Measurements from ENCODE around the gene LIN28A. TPM values are rescaled to one million over a fixed set of nuclear protein-coding genes. Genes with fewer than 3 reads are reported as not detected.
"Not testable (repeated sequence)": the region's sequence is repeated elsewhere in the genome, so short reads cannot be mapped to it uniquely, and the experiment has no call there.

Gene LIN28A
- total RNA-seq, 4 donors from 2014 or later, result not detected

DNA sequence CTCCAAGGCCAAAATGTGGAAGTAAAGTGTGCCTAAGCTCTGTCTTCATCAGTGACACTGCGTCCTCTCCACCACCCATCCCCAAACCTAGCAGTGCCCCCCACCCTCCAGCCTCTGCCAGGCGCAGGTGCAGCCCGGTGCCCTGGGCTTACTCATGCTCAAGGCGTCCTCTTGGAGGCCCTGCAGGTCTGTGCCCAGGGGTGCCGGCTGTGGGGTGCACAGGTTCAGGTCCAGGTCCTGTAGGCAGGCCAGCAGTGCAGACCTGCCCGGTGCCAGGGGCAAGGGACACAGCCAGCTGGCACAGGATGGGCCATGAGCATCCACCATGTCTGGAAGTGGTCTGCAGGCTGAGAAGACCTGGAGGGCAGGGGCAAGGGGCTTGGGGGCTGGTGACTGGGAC is 43.2 kb upstream of the LIN28A start:
- no peak overlapping the region for H3K4me3 ChIP-seq (ENCODE audit: low read depth, poor library complexity, severe bottlenecking)
- WGBS, 2 donors, result 94% methylated on average over 5 of the region's 6 CpGs
- TF ChIP-seq, protein P1, sequence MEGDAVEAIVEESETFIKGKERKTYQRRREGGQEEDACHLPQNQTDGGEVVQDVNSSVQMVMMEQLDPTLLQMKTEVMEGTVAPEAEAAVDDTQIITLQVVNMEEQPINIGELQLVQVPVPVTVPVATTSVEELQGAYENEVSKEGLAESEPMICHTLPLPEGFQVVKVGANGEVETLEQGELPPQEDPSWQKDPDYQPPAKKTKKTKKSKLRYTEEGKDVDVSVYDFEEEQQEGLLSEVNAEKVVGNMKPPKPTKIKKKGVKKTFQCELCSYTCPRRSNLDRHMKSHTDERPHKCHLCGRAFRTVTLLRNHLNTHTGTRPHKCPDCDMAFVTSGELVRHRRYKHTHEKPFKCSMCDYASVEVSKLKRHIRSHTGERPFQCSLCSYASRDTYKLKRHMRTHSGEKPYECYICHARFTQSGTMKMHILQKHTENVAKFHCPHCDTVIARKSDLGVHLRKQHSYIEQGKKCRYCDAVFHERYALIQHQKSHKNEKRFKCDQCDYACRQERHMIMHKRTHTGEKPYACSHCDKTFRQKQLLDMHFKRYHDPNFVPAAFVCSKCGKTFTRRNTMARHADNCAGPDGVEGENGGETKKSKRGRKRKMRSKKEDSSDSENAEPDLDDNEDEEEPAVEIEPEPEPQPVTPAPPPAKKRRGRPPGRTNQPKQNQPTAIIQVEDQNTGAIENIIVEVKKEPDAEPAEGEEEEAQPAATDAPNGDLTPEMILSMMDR (IDR thresholded peaks at IDR 0.05), result no peak
- no peak for TF ChIP-seq POLR2A (IDR thresholded peaks at IDR 0.05)
- DNase-seq (ENCODE audit: low spot score in 2 of 2), result no peak
- intact Hi-C loops (cut with DNase I; ENCODE audit: low total_unique reads), result no loop called here

DNA sequence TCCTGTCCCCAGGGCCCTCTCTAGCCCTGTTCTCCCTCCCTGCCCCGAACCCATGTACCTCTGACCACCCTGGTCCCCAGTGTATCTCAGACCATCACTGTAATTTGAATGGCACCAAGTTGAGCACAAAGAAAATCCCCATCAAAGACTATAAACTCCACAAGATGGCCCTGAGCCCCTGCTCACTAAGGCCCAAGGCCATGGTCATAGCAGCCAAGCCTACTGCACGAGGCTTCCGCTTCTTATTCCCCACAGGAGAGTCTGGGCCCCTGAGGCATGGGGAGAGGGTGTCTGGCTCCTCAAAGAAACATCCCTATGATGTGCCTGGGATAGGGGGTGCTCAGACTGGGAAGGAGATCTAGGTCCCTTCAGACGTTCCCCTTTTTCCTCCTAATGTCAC is 42.6 kb upstream of the LIN28A start:
- DNase-seq (ENCODE audit: low spot score in 2 of 2), result no peak
- TF ChIP-seq, protein P1 (IDR thresholded peaks at IDR 0.05), result no peak
- no peak for TF ChIP-seq POLR2A (IDR thresholded peaks at IDR 0.05)
- no peak overlapping the region for H3K4me3 ChIP-seq (ENCODE audit: low read depth, poor library complexity, severe bottlenecking)
- 80 to 89% methylated on average over 4 of the region's 4 CpGs for whole genome bisulfite sequencing, 2 donors
- intact Hi-C loops (cut with DNase I; ENCODE audit: low total_unique reads), result no loop called here

DNA sequence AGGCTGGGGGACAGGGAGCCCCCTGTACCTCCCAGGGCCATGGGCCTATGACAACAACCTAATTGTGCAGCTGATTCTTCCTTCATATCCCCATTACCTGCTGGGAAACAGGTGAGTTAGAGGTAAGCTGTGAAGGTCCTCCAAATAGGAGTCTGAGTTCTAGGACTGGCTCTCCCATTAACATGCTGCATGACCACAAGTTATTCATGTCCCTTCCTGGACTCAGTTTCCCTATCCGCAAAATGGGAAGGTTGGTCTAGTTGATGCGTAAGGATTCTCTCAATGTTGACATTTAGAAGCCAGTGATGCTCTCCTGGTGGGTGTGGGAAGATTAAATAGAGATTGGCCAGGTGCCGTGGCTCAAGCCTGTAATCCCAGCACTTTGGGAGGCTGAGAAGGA is 42.1 kb upstream of the LIN28A start:
- WGBS, 2 donors, result 98% methylated on average over 3 of the region's 3 CpGs
- intact Hi-C loops (cut with DNase I; ENCODE audit: low total_unique reads), result no loop called here

DNA sequence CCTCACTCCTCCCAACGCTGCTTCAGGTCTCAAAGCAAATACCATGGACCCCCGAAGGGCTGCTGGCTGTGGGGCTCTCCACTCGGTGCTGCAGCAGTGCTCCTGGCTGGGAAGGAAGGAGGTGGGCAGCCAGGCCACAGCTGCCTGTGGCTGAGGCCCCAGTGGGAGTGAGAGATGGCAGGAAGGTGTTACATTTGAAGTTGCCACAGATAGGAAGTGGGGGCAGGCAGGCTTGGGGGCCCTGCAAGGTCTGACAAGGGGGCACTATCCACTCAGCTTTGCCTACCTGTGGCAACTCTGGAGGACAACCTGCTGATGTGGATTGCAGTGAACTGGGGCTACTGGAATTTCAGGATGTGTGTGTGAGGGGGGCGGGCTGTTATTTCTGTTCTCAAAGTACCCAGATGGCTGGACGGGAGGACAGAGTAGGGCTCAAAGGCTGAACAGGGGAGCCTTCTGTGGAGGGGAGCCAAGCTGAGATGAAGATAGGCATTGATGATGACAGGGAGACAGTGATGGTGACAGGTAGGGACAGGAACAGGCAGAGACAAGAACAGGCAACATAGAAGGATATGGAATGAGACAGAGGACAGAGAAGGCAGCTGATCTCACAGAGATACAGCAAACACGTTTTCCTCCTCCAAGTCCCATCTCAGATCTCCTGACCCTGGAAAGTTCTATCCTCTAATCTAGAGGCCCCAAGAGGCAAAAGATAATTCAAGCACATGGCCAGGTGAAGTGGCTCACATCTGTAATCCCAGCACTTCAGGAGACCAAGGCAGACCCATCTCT is 39.8 kb upstream of the LIN28A start:
- WGBS, 2 donors, result 61 to 68% methylated on average over 6 of the region's 6 CpGs
- TF ChIP-seq, protein P1 (IDR thresholded peaks at IDR 0.05), result no peak
- TF ChIP-seq POLR2A (IDR thresholded peaks at IDR 0.05), result no peak
- intact Hi-C loops (cut with DNase I; ENCODE audit: low total_unique reads), result no loop called here
- DNase-seq (ENCODE audit: low spot score in 2 of 2), result no peak
- no peak overlapping the region for H3K4me3 ChIP-seq (ENCODE audit: low read depth, poor library complexity, severe bottlenecking)

More for the DNA sequence above, 42.1 kb upstream of the LIN28A start:
- no peak overlapping the region for H3K4me3 ChIP-seq (ENCODE audit: low read depth, poor library complexity, severe bottlenecking)
- DNase-seq (ENCODE audit: low spot score in 2 of 2), result no peak
- no peak for TF ChIP-seq POLR2A (IDR thresholded peaks at IDR 0.05)
- TF ChIP-seq, protein P1 (IDR thresholded peaks at IDR 0.05), result no peak

DNA sequence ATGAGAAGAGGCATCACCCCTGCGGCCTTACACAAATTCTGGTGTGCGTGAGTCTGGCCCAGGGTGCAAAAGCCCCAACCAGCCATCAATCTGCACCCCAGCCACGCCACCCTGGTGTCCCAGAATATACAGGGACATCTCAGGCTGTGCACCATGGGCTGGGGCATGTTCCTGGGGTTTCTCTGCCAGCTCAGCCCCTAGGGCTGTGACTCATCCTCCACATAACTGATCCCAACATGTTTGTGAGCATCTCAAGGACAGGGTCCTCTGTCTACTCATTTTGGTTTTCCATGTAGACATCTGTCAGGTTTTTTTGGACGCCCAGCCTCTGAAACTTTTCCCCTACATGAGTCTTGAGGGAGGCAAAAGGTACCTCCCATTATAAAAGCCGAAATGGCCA is 38.6 kb upstream of the LIN28A start:
- no peak for DNase-seq (ENCODE audit: low spot score in 2 of 2)
- no peak overlapping the region for H3K4me3 ChIP-seq (ENCODE audit: low read depth, poor library complexity, severe bottlenecking)
- TF ChIP-seq, protein P1 (IDR thresholded peaks at IDR 0.05), result no peak
- no peak for TF ChIP-seq POLR2A (IDR thresholded peaks at IDR 0.05)
- WGBS, 2 donors, result 57 to 70% methylated on average over 5 of the region's 5 CpGs
- intact Hi-C loops (cut with DNase I; ENCODE audit: low total_unique reads), result no loop called here

DNA sequence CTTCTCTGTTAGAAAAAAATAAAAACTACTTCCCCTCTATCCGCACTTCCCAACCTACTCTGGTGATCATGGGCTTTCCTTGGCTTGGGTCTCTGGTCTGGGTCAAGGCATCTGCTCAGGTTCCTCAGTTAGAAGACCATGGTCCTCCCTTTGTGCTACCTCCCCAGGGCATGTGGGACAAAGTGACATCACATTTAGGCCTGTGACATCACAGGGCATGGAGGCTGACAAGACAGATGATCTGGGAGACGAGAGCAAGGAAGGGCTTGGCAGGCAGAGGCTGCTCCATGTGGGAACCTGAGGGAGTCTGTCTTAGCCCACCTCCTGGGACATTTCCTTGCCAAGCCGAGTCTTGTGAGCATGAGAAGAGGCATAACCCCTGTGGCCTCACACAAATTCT is 38.0 kb upstream of the LIN28A start, which contains the start of gene ZNF683:
Gene ZNF683, minus strand, starts transcription at position 140 of the 400 bp plus-strand sequence. CDS start 4,179 bp downstream, outside the sequence.
- intact Hi-C loops (cut with DNase I; ENCODE audit: low total_unique reads); DNase-seq (ENCODE audit: low spot score in 2 of 2); H3K4me3 ChIP-seq (ENCODE audit: low read depth, poor library complexity, severe bottlenecking): not testable (repeated sequence)
- WGBS, 2 donors, result 71 to 73% methylated on average over 3 of the region's 3 CpGs
